Ovary (tissue), 3 donors: ENCODE measurements around the gene CAPN9.

Source experiments
- EP300 ChIP-seq: sonication (generic); formaldehyde crosslinking; IDR thresholded peaks from one replicate; pipeline ENCODE4 v1.6.1; 2017; ENCODE audit warnings: antibody characterized with exemption
- POLR2A ChIP-seq: fragments of 450-650 bp; IDR thresholded peaks from one replicate; pipeline ENCODE4 v1.6.1; 2017; ENCODE audit warnings: antibody characterized with exemption, mild to moderate bottlenecking, moderate library complexity
- TF ChIP-seq, protein P1 (sequence below), 3 donors: fragments of 450-650 bp in 2 of 3; fragments of 200-600 bp in 1 of 3; IDR thresholded peaks; one replicate each; pipeline versions ENCODE4 v1.5.1 to v1.8.0; 2016 to 2022; ENCODE audit warnings: antibody characterized with exemption in 3 of 3, mild to moderate bottlenecking in 1 of 3
- donor health status: DM: no; HTN: no; CAD: no.

DNA sequence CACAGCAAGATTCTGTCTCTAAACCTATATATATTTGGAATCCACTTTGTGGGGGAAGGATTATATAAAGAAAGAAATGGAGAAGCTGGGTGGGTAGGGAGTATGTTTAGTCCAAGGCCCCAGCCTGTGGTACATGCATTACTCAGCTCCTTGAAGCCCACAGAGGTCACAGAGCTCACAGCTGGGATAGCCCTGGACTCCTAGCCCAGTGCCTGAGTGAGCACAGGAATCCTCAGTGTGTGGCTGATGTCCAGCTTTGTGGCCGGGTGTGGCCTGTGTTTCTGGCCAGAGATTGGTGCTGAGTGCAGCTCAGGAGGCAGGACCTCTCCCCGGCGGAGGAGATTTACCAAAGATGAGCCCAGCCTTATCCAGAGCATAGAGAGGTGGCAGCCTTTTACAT lies 7.6 kb downstream of the CAPN9 start:
- TF ChIP-seq, protein P1, sequence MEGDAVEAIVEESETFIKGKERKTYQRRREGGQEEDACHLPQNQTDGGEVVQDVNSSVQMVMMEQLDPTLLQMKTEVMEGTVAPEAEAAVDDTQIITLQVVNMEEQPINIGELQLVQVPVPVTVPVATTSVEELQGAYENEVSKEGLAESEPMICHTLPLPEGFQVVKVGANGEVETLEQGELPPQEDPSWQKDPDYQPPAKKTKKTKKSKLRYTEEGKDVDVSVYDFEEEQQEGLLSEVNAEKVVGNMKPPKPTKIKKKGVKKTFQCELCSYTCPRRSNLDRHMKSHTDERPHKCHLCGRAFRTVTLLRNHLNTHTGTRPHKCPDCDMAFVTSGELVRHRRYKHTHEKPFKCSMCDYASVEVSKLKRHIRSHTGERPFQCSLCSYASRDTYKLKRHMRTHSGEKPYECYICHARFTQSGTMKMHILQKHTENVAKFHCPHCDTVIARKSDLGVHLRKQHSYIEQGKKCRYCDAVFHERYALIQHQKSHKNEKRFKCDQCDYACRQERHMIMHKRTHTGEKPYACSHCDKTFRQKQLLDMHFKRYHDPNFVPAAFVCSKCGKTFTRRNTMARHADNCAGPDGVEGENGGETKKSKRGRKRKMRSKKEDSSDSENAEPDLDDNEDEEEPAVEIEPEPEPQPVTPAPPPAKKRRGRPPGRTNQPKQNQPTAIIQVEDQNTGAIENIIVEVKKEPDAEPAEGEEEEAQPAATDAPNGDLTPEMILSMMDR (IDR thresholded peaks at IDR 0.05) = no peak
- TF ChIP-seq EP300 = no peak
- no peak for TF ChIP-seq POLR2A
